ENCODE measurements around the gene GOLGA5. TPM values are rescaled to one million over a fixed set of nuclear protein-coding genes. Genes with fewer than 3 reads are reported as not detected.

GOLGA5 gene
- total RNA-seq, 2 donors from 2014 or later = 32.9 to 49.4 TPM

DNA sequence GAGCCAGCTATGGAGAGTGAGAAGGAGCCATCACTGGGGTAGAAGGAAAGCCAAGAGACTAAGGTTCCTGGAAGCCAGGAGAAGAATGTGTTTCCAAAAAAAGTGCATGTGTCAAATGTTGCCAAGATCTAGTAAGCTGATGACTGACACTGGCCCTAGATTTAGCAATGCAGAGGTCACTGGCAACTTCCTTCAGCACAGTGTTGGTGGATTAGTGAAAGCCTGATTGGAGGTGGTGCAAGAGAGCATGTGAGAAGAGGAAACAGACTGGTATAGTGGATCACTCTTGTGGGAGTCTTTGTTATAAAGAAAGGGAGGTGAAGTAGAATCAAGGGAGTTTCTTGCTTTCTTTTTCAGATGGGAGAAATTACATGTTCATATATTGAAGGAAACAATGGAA, 94.8 kb downstream of the GOLGA5 start:
- H3K27ac ChIP-seq = no peak overlapping the region
- H3K4me3 ChIP-seq = no peak overlapping the region
- H3K4me1 ChIP-seq = no peaks in the 10 kb centered on the region
- no peaks in the 10 kb centered on the region for H3K27me3 ChIP-seq
- DNase-seq = no peak
- intact Hi-C loops (cut with DNase I) = no loop called here
- no peaks in the 10 kb centered on the region for H3K36me3 ChIP-seq
- H3K9me3 ChIP-seq = no peaks in the 10 kb centered on the region
- TF ChIP-seq, protein P1, sequence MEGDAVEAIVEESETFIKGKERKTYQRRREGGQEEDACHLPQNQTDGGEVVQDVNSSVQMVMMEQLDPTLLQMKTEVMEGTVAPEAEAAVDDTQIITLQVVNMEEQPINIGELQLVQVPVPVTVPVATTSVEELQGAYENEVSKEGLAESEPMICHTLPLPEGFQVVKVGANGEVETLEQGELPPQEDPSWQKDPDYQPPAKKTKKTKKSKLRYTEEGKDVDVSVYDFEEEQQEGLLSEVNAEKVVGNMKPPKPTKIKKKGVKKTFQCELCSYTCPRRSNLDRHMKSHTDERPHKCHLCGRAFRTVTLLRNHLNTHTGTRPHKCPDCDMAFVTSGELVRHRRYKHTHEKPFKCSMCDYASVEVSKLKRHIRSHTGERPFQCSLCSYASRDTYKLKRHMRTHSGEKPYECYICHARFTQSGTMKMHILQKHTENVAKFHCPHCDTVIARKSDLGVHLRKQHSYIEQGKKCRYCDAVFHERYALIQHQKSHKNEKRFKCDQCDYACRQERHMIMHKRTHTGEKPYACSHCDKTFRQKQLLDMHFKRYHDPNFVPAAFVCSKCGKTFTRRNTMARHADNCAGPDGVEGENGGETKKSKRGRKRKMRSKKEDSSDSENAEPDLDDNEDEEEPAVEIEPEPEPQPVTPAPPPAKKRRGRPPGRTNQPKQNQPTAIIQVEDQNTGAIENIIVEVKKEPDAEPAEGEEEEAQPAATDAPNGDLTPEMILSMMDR (IDR thresholded peaks at IDR 0.05) = no peak
- H3K9ac ChIP-seq (ENCODE audit: low read depth in 2 of 2, low read length in 2 of 2) = no peak overlapping the region

Other genes starting within 250 kb of the GOLGA5 start
- gene LGMN, start 45.7 kb upstream of the GOLGA5 start, total RNA-seq = 100 to 1,000 TPM in 1 of 2 donors, 10 to 100 TPM in 1; 70.0 to 107 TPM
- 100 to 1,000 TPM; 137 to 326 TPM for gene CHGA, start 128.8 kb downstream of the GOLGA5 start, total RNA-seq

Data from colonic mucosa (tissue), 4 donors.